ENCODE results near the gene EPHA4. TPM values are rescaled to one million over a fixed set of nuclear protein-coding genes. Genes with fewer than 3 reads are reported as not detected.

EPHA4 gene
- total RNA-seq, 1 donor from 2014 or later = 51.2 TPM

- DNase-seq (ENCODE audit: low spot score in 2 of 2) = no peak
- H3K36me3 ChIP-seq = no peaks in the 10 kb centered on the region
- no peaks in the 10 kb centered on the region for H3K9me3 ChIP-seq
- H3K27ac ChIP-seq = no peak overlapping the region
- intact Hi-C loops (cut with DNase I) = no loop called here
- no peaks in the 10 kb centered on the region for H3K27me3 ChIP-seq
- H3K4me1 ChIP-seq = no peaks in the 10 kb centered on the region
- no peak for TF ChIP-seq CTCF (IDR thresholded peaks at IDR 0.05)
- no peak overlapping the region for H3K4me3 ChIP-seq
Observed at GRCh38 chr2:221529943-221530652, 42.0 kb downstream of the EPHA4 start.

GRCh38 chr2:221529177-221529942, 42.7 kb downstream of the EPHA4 start:
- no peak for DNase-seq (ENCODE audit: low spot score in 2 of 2)

GRCh38 chr2:221527776-221528309, 44.3 kb downstream of the EPHA4 start:
- Histone ChIP-seq H3K4me3 (no peak overlapping the region), H3K36me3 (peaks cover 0 to 3% of the 10 kb centered on the region in 2 donors), H3K4me1 (no peaks in the 10 kb centered on the region), H3K27me3 (no peaks in the 10 kb centered on the region), H3K9me3 (no peaks in the 10 kb centered on the region), H3K27ac (no peak overlapping the region)
- no peak for TF ChIP-seq CTCF (IDR thresholded peaks at IDR 0.05)
- no peak for DNase-seq (ENCODE audit: low spot score in 2 of 2)
- intact Hi-C loops (cut with DNase I) = no loop called here

More at GRCh38 chr2:221529177-221529942, 42.7 kb downstream of the EPHA4 start:
- no peaks in the 10 kb centered on the region for H3K27me3 ChIP-seq
- no peaks in the 10 kb centered on the region for H3K9me3 ChIP-seq
- TF ChIP-seq CTCF (IDR thresholded peaks at IDR 0.05) = no peak
- H3K4me1 ChIP-seq = no peaks in the 10 kb centered on the region
- no peak overlapping the region for H3K4me3 ChIP-seq
- intact Hi-C loops (cut with DNase I) = no loop called here
- no peak overlapping the region for H3K27ac ChIP-seq
- no peaks in the 10 kb centered on the region for H3K36me3 ChIP-seq

- Histone ChIP-seq H3K27me3 (no peaks in the 10 kb centered on the region), H3K36me3 (peaks cover 0 to 3% of the 10 kb centered on the region in 2 donors), H3K4me1 (no peaks in the 10 kb centered on the region), H3K9me3 (no peaks in the 10 kb centered on the region), H3K4me3 (no peak overlapping the region), H3K27ac (no peak overlapping the region)
- no peak for TF ChIP-seq CTCF (IDR thresholded peaks at IDR 0.05)
- no peak for DNase-seq (ENCODE audit: low spot score in 2 of 2)
- intact Hi-C loops (cut with DNase I) = no loop called here
Observed at GRCh38 chr2:221524158-221524557, 47.9 kb downstream of the EPHA4 start.

GRCh38 chr2:221521233-221521845, 50.8 kb downstream of the EPHA4 start:
- no peak for TF ChIP-seq CTCF (IDR thresholded peaks at IDR 0.05)
- H3K9me3 ChIP-seq = no peaks in the 10 kb centered on the region
- peaks cover 0 to 3% of the 10 kb centered on the region in 2 donors for H3K36me3 ChIP-seq
- DNase-seq (ENCODE audit: low spot score in 2 of 2) = no peak
- no peak overlapping the region for H3K4me3 ChIP-seq
- intact Hi-C loops (cut with DNase I) = no loop called here
- H3K4me1 ChIP-seq = peaks cover 0 to 6% of the 10 kb centered on the region in 2 donors
- H3K27ac ChIP-seq = no peak overlapping the region
- no peaks in the 10 kb centered on the region for H3K27me3 ChIP-seq

Measured in ascending aorta (tissue), 2 donors.